ENCODE measurements around the gene IL10RA.
"Not testable (repeated sequence)": the region's sequence is repeated elsewhere in the genome, so short reads cannot be mapped to it uniquely, and the experiment has no call there.

IL10RA gene

DNA sequence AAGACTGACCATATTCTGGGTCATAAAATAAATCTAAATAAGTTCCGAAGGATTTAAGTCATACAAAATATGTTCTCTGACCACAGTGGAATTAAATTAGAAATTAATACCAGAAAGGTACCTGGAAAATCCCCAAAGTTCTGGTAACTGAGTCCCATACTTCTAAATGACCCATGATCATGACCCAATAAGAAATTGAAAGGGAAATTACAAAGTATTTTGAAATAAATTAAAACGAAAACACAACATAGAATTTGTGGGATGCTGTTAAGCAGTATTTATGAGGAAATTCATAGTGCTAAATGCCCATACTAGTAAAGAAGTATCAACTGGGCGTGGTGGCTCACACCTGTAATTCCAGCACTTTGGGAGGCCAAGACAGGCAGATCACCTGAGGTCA, 23.4 kb upstream of the IL10RA start:
- no peak for DNase-seq

DNA sequence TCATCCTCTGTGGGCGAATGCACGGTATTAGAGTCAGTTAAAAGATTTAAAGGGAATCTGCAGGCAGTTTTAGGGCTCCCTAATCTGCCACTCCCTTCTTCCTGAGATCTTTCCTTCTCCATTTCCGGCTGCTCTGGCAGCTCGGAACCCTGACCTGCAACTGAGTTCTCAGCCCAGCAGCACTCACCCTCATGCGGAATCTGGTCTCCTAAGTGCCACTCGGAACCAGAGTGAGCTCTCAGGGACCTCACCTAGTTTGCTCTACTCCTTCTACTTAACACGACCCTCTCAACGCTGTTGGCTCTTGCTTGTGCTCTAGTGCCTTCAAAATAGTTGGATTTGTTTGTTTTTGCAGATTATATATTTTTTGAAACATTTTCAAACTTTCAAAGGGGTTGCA, 19.3 kb upstream of the IL10RA start:
- peak; percentile 17 for DNase-seq

DNA sequence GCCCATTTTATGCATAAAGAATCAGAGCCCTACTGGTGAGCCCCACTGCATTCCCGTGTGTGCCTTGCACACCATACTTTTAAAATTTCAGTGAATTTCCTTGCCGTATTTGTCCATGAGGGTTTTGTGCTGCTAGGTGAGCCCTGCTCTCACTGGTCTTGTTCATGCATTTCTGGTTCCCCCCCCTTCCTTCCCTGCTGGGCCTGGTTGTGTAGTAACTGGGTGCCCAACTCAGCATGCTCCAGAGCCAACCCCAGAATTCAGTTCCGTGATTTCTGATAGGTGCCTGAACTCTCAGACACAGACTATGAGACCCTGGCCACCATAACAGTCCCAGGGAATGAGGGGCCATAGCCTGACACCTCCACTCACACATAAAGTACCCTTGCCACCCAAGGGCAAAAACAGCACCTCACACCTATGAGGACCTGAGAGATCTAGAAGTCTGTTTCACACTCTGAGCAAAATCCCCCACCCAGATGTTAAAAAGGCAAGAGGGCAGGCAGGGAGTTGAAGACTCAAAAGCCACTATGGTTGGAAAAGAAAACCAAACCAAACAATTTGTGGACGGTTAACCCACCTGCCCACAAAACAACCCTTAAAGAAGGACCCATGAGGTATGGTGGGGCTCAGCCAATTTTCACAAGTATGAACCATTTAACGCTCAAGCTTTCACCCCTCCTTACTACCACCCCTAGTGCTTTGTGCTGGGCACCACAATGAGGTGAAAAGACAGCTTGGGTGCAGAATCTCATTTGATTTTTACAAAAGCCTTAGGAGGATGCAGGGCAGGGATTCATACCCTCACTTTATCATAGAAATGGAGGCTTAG, 16.8 kb upstream of the IL10RA start:
- DNase-seq = no peak

DNA sequence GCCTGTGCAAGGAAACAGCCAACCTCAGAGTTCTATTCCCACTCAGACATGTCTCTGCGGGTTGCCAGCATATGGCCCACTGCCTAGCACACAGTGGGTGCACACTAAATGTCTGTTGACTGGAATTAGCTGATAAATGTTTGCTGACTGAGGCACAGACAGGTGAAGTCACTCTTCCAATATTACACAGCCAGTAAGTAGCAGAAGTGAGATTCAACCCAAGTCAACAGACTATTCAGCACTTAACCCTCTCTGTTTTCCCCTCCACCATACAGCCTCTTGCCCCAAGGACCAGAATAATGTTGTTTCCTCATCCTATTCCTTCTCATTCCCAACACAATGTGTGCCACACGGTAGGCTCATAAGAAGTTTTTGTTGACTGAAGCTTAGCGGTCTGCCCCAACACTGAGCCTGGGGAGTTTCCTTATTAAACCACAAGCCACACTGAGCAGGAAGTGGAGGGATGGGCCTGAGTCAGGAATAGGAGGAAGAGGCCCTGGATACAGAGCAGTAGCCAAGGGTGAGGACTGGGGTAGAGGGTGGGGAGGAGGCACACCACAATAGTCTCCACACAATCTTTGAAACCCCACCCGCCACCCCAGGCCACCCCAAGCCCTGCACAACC, 15.7 kb upstream of the IL10RA start:
- no peak for DNase-seq

DNA sequence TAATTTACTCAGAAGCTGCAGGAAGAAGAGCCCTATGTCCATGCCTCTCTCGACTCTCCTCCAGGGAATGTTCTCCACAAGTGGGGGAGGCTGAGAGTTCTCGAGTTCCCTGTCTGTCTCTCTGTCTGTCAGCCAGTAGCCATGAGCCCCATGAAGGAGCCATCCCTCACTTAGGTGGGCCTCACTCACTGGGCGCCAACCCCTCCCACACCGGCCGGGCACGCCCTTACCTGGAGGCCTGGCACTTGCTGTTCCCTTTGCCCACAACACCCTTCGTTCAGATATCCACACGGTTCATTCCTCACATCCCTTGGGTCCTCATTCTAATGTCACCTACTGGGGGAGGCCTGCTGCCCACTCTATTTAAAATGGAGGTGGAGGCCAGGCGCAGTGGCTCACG, 14.2 kb upstream of the IL10RA start:
- DNase-seq = no peak

DNA sequence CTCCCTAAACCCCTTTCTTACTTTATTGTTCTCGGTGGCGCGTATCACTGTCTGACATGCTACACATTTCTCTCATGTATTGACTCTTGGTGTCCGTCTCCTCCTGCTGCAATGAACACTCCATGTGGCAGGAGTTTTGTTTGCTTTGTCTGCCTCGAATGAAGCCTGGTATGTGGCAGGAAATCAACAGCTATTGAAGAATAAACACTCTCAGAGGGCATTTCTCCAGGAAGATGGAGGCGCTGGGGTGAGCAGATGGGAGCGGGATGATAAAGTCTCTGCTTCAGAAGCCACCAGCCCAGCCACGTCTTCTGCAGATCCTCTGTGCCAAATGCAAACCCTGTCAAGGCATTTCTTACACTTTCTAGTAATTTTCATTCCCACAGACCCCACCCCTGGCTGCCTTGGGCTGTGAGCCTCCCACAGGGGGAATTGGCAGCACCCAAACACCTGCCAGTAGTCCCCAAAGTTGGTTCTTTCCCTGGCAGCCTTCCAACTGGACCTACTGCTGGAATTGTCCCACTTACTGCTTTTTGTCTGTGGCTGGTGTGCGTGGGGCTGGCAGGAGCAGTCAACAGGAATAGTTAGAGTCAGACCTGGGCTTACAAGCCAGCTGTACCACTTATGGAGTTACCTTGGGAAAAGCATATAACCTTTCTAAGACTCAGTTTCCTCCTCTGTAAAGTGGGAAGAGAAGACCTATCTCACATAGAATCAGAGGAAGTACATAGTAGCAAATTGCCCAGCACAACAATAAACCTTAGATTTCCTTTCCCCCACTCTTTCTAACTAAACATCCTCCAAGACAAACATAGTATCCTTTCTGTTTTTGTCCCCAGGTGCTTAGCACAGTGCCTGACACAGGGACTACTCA, 13.3 kb upstream of the IL10RA start:
- no peak for DNase-seq

DNA sequence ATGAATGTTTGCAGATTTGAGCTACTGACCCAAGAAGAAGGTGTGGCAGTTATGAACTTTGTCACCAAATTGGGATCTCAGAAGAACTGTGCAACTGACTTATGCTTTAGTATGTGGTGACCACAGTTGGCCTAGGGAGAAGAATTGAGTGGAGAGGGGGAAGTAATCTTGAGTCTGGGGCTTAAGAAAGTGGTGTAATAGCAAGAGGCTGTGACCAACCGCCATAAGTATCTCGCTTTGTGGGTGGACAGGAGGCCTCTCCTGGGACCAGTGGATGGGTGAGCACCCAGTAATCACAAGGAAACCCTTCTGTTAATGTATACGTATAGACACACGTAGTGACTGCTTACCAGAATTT, 12.7 kb upstream of the IL10RA start:
- DNase-seq = no peak

DNA sequence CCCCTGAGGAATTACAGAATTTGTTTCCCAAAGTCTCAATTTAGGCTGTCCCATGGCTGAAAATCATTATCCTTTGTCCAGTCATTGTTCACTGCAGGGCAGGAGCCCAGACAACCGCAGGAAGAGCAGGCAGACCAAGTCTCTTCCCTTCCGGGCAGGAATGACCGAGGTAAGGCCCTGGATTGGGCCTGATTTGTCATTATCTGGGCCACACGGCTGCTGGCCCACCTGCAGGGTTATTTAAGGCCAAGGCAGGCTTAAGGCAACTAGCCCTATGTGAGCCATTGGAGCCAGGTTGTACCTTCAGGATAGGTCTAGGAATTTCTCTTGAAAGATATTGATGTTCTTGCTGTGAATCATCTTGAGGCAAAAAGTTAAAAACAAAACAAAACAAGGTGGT, 9.7 kb upstream of the IL10RA start:
- DNase-seq = no peak

DNA sequence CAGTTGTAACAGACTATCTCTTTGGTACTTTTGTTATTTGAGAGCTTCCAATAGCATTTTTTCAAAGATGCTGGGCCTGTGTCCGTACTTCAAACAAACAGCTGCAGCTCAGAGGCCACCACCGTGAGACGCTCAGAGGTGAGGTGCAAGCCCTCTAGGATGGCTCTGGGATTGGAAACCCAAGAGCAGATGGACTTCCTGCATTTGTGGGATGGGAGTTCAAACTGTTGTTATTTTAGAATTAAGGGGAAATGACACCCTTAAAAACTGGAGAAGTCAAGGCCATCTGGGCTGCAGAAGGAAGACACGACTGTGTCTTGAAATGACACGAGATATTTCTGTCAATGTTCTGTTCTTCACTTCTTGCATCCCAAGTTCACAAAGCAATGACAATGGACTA, 9.2 kb upstream of the IL10RA start:
- DNase-seq = no peak

DNA sequence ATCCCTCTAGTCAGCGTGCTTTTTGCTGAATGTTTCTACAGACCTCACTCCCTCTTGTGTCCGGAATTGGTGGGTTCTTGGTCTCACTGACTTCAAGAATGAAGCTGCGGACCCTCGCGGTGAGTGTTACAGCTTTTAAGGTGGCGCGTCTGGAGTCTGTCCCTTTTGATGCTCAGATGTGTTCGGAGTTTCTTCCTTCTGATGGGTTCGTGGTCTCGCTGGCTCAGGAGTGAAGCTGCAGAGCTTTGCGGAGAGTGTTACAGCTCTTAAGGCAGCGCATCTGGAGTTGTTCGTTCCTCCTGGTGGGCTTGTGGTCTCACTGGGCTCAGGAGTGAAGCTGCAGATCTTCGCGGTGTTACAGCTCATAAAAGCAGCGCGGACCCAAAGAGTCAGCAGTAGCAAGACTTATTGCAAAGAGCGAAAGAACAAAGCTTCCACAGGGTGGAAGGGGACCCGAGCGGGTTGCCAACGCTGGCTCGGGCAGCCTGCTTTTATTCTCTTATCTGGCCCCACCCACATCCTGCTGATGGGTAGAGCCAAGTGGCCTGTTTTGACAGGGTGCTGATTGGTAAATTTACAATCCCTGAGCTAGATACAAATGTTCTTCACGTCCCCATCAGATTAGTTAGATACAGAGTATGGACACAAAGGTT, 8.5 kb upstream of the IL10RA start:
- DNase-seq = not testable (repeated sequence)

DNA sequence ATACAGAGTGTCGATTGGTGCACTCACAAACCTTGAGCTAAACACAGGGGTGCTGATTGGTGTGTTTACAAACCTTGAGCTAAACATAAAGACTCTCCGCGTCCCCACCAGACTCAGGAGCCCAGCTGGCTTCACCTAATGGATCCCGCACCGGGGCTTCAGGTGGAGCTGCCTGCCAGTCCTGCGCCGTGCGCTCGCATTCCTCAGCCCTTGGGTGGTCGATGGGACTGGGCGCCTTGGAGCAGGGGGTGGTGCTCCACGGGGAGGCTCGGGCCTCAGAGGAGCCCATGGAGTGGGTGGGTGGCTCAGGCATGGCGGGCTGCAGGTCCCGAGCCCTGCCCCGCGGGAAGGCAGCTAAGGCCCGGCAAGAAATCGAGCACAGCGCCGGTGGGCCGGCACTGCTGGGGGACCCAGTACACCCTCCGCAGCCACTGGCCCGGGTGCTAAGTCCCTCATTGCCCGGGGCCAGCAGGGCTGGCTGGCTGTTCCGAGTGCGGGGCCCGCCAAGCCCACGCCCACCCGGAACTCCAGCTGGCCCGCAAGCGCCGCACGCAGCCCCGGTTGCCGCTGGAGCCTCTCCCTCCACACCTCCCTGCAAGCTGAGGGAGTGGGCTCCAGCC, 7.8 kb upstream of the IL10RA start:
- not testable (repeated sequence) for DNase-seq

DNA sequence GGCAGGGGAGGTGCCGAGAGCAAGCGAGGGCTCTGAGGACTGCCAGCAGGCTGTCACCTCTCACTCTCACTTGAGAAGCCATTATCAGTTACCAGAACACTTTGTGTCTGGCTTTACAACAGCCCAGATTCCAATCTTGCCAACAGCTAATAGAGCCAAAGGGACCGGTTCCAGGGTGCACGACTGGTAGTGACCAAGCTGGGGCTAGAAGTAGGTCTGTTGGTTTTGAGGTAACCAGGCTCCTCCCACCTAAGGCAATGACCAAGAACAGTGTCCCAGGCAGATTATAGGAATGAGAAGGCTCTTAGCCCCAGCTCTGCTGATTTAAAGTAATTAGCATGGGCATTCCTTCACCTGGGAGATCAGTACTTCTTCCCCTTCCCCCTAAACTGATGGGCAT, 7.2 kb upstream of the IL10RA start:
- DNase-seq = no peak

DNA sequence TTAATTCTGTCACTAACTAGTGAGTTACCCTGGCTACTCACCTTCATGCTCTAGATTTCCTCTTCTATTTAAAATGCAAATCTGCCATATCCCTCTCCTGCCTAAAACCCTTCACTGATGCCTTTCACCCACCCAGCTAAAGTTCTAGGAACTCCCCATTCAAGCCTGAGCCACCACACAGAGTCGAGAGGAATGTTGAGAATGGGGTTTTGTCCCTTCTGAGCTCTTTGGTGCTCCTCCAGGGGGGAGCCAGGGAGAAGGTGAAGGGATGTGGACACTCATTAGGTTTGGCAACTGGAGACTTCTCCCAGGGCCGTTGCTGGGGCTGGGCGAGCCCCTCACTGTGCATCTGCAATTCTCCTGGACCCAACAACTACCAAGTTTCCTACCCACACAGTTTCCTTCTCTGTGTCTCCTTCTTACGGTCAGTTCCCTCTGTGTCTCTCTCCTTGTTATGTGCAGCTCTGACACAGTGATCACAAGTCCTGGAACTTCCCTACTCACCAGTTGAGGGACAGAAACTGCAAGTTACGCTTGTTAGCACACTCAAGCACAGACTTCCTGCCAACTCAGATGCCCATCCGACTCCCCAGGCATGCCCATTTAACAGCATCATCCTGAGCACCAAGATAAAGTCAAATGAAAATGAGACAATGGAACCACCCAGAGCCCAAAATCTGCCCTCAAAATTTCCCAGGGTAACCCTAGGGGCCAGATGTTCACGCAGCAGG, 6.5 kb upstream of the IL10RA start:
- DNase-seq = no peak

DNA sequence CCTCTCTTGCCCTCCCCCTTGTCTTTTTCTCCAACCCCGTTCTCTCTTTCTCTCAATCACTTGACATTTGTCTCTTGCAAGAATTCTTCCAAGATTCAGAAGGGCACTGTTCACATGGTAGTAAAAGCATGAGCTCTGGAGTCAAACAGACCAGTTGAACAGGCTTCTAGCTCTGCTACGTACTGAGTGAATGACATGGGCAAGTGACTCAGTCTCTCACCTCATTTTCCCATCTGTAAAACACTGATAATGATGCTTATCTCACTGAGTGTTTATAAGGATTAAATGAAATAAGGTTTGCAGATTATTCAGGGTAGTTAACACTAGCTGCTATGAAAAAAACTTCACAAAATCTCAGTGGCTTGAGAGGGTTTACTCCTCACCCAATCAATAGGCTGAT, 5.9 kb upstream of the IL10RA start:
- no peak for DNase-seq

DNA sequence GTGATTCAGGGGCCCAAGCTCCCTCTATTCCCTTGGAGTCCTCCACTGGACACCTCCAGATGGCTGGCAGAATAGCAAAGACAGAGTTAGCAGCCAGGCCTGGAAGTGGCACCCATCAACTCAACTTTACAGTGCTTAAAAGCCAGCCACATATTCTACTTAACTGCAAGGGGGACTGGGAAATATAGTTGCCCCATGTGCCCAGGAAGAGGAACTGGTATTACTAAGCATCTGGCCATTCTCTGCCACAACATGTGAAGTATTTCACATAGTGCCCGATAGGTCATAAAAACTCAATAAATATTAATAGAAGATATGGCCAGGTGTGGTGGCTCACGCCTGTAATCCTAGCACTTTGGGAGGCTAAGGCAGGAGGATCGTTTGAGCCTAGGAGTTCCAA, 5.5 kb upstream of the IL10RA start:
- DNase-seq = no peak

DNA sequence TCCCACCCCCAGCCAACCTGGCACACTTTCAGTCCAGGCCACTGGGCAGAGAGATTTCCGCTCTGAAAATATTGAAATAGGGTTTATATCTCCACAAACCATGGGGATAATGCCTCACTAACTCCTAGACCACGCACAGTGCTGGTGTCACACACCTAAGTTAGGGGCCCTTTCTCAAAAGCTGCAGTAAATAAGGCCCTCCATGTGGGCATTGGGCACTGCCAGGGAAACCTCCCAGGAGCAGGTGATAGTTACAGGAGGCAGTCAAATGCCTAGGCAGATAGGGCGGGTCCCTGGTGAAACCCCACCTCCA, 3.1 kb upstream of the IL10RA start:
- DNase-seq = no peak

DNA sequence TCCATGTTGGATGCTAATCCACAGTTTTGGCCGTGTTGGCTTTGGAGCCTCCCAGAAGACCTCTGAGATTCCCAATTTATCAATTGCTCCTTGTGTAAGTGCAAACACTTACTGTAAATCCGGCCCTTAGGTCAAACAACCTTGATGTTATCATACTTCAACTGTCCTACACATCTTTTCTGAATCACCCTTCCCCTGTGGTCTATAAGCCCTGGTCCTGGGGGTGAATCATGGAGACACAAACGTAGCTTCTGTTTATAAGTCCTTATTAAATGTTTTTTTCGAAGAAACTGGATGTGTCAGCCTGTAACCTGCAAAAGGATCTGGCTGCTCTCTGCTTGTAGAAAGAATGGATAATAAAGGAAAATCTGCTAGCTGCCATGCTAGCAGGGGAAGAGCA, 1.7 kb upstream of the IL10RA start:
- DNase-seq = no peak

DNA sequence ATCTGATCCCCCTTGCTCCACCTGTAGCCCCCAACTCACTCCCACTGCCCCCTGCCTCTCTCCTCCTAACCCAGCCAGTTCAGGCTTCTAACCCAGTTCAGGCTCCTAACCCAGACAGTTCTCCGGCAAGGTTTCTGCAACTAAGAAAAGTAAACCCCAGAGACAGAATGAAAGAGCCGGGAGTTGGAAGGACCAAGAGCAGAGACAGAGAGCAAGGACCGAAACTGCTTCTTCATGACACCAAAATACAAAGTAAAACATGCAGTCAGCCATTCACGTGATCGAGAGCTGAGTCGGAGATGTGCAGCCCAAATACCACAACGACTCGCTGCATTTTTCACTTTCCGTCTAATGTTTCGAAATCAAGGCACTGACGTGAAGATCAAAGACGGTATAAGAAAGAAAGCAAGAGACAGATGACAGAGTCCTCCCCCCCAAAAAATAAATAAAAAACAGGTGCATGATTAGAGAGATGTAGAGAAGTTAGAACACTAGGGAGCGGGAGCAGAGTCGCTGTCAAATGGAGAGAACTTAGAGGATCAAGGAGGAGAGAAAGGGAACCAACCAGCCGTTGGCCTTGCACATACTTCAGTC, 884 bp downstream of the IL10RA start:
- peak; percentile 81 for DNase-seq

DNA sequence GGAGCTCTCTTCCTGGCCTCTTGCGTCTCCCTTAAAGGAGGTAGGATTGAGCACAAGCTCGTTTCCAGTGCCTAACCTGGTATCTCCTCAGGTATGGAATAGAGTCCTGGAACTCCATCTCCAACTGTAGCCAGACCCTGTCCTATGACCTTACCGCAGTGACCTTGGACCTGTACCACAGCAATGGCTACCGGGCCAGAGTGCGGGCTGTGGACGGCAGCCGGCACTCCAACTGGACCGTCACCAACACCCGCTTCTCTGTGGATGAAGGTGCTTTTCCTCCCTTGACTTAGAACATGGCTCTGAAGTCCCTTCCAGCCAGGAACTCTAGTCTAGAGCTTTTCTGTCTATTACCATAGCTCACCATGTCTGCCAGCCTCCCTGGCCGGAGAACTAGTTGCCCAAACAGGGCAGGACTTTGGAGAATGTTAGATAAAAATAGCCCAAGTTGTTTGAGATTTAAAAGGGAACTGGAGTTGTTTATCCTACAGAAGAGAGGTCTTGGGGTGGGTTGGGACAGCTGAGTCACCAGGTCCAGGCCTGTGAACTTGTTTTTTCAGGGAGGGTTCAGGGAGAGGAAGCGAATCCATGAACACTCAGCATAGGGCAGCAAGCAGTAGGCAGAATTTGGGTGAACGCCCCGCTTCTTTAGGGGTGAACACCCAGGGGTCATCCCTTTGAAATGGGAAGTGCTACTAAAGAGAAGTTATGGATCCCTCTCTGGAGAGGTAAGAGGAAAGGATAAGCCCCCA, 3.3 kb downstream of the IL10RA start:
- DNase-seq = no peak

DNA sequence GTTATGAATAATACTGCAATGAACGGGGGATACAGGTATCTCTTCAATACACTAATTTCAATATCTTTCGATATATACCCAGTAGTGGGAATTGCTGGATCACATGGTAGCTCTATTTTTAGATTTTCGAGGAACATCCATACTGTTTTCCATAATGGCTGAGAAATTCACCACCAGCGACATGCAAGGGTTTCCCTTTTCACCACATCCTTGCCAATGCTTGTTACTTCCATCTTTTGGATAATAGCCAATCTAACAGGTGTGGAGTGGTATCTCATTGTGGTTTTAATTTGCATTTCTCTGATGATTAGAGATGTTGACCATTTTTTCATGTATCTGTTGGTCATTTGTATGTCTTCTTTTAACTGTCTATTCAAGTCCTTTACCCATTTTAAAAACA, 5.9 kb downstream of the IL10RA start:
- no peak for DNase-seq

DNA sequence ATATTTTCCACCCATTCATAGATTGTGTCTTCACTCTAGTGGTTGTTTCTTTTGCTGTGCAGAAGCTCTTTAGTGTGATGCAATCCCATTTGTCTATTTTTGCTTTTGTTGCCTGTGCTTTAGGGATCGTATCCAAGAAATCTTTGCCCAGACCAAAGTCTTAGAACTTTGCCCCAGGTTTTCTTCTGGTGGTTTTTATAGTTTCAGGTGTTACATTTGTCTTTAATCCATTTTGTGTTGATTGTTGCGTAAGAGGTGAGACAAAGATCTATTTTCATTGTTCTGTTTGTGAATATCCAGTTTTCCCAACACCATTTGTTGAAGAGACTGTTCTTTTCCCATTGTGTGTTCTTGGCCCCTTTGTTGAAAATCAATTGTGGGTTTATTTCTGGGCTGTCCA, 6.4 kb downstream of the IL10RA start:
- DNase-seq = no peak
